GM21619 (cell line): ENCODE measurements around the gene ADAMTSL1.

Experiments used
- ATAC-seq: cut with Tn5 transposase; IDR thresholded peaks from one replicate; pipeline ENCODE4 v1.9.1; 2021; ENCODE audit not compliant: unreplicated experiment

ADAMTSL1 gene

GRCh38 chr9:18466101-18466500, 7.9 kb upstream of the ADAMTSL1 start:
- no peak for ATAC-seq

GRCh38 chr9:18467696-18468095, 6.3 kb upstream of the ADAMTSL1 start:
- no peak for ATAC-seq

- no peak for ATAC-seq
Observed at GRCh38 chr9:18472435-18472834, 1.5 kb upstream of the ADAMTSL1 start.

- ATAC-seq, result no peak
Observed at GRCh38 chr9:18472841-18473251, 1.1 kb upstream of the ADAMTSL1 start.

GRCh38 chr9:18474783-18475182, 830 bp downstream of the ADAMTSL1 start:
- no peak for ATAC-seq

GRCh38 chr9:18477121-18477660, 3.2 kb downstream of the ADAMTSL1 start:
- ATAC-seq, result no peak

- no peak for ATAC-seq
Observed at GRCh38 chr9:18477719-18478118, 3.8 kb downstream of the ADAMTSL1 start.

- ATAC-seq, result no peak
Observed at GRCh38 chr9:18478501-18479361, 4.8 kb downstream of the ADAMTSL1 start.

- ATAC-seq, result no peak
Observed at GRCh38 chr9:18479405-18479804, 5.5 kb downstream of the ADAMTSL1 start.

- ATAC-seq, result no peak
Observed at GRCh38 chr9:18480662-18481093, 6.7 kb downstream of the ADAMTSL1 start.

- ATAC-seq, result no peak
Observed at GRCh38 chr9:18482371-18482770, 8.4 kb downstream of the ADAMTSL1 start.

GRCh38 chr9:18485714-18486113, 11.8 kb downstream of the ADAMTSL1 start:
- no peak for ATAC-seq

- no peak for ATAC-seq
Observed at GRCh38 chr9:18487611-18488010, 13.7 kb downstream of the ADAMTSL1 start.

- ATAC-seq, result no peak
Observed at GRCh38 chr9:18488886-18489285, 14.9 kb downstream of the ADAMTSL1 start.

- no peak for ATAC-seq
Observed at GRCh38 chr9:18489861-18490260, 15.9 kb downstream of the ADAMTSL1 start.

GRCh38 chr9:18490641-18491370, 16.9 kb downstream of the ADAMTSL1 start:
- no peak for ATAC-seq

GRCh38 chr9:18492612-18493011, 18.7 kb downstream of the ADAMTSL1 start:
- no peak for ATAC-seq

GRCh38 chr9:18493451-18493993, 19.6 kb downstream of the ADAMTSL1 start:
- ATAC-seq, result no peak

GRCh38 chr9:18495065-18495464, 21.1 kb downstream of the ADAMTSL1 start:
- ATAC-seq, result no peak

GRCh38 chr9:18496256-18497000, 22.5 kb downstream of the ADAMTSL1 start:
- ATAC-seq, result no peak

- no peak for ATAC-seq
Observed at GRCh38 chr9:18499062-18499461, 25.1 kb downstream of the ADAMTSL1 start.
